ENCODE measurements around the gene ZBTB17.

ZBTB17 gene

GRCh38 chr1:15998929-15999328 lies 23.0 kb upstream of the ZBTB17 start:
- no peak for DNase-seq (ENCODE audit: extremely low read depth, low read depth)
- no peak for TF ChIP-seq CTCF (IDR thresholded peaks at IDR 0.05; ENCODE audit: low read depth, low read length)

- TF ChIP-seq CTCF (IDR thresholded peaks at IDR 0.05; ENCODE audit: low read depth, low read length): no peak
- DNase-seq (ENCODE audit: extremely low read depth, low read depth): no peak
These were observed 21.9 kb upstream of the ZBTB17 start for GRCh38 chr1:15997637-15998280.

GRCh38 chr1:15997076-15997585 lies 21.2 kb upstream of the ZBTB17 start:
- TF ChIP-seq CTCF (IDR thresholded peaks at IDR 0.05; ENCODE audit: low read depth, low read length): no peak
- DNase-seq (ENCODE audit: extremely low read depth, low read depth): no peak

GRCh38 chr1:15994590-15995351 lies 18.9 kb upstream of the ZBTB17 start:
- DNase-seq (ENCODE audit: extremely low read depth, low read depth): no peak
- peak; percentile 95 for TF ChIP-seq CTCF (IDR thresholded peaks at IDR 0.05; ENCODE audit: low read depth, low read length)

- TF ChIP-seq CTCF (IDR thresholded peaks at IDR 0.05; ENCODE audit: low read depth, low read length): no peak
- DNase-seq (ENCODE audit: extremely low read depth, low read depth): no peak
These were observed 18.2 kb upstream of the ZBTB17 start for GRCh38 chr1:15994081-15994480.

- DNase-seq (ENCODE audit: extremely low read depth, low read depth): no peak
- TF ChIP-seq CTCF (IDR thresholded peaks at IDR 0.05; ENCODE audit: low read depth, low read length): no peak
These were observed 17.8 kb upstream of the ZBTB17 start for GRCh38 chr1:15993666-15994065.

Measured in AG09319 (cell line).